Stomach (tissue), 9 donors: ENCODE results near the gene PRR5. TPM values are rescaled to one million over a fixed set of nuclear protein-coding genes. Genes with fewer than 3 reads are reported as not detected.
A peak's percentile ranks its signal among the peaks of the same experiment; 100 is the strongest.

Experiments used
- DNase-seq, 2 donors: peaks; one replicate each; pipeline versions ENCODE4 v3.0.0 to v3.0.0-alpha.2; 2013 to 2019
- H3K27ac ChIP-seq, 5 donors: fragments of 200-600 bp in 4 of 5; sonication (generic) in 4 of 5; one replicate each; pipeline ENCODE4 v1.5.1; 2013 to 2019; ENCODE audit warnings: mild to moderate bottlenecking in 1 of 5, moderate library complexity in 1 of 5
- H3K27me3 ChIP-seq, 3 donors: fragments of 200-600 bp; sonication (generic); one replicate each; pipeline ENCODE4 v1.5.1; 2017 to 2019; ENCODE audit warnings: mixed run types in 1 of 3
- H3K36me3 ChIP-seq, 4 donors: fragments of 200-600 bp; sonication (generic); 1 replicate in 3 of 4; 2 replicates in 1 of 4; pipeline ENCODE4 v1.5.1; 2016 to 2019
- H3K4me1 ChIP-seq, 4 donors: fragments of 200-600 bp; sonication (generic); one replicate each; pipeline ENCODE4 v1.5.1; 2016 to 2019
- H3K4me3 ChIP-seq, 4 donors: fragments of 200-600 bp; sonication (generic) in 3 of 4; one replicate each; pipeline ENCODE4 v1.5.1; 2016 to 2019; ENCODE audit warnings: mild to moderate bottlenecking in 1 of 4
- H3K9me3 ChIP-seq, 4 donors: fragments of 200-600 bp; sonication (generic); one replicate each; pipeline ENCODE4 v1.5.1; 2016 to 2019
- EP300 ChIP-seq: sonication (generic); formaldehyde crosslinking; IDR thresholded peaks from one replicate; pipeline ENCODE4 v1.6.1; 2017; ENCODE audit warnings: antibody characterized with exemption
- POLR2A ChIP-seq, 4 donors: fragments of 450-650 bp; IDR thresholded peaks; one replicate each; pipeline ENCODE4 v1.6.1; 2016; ENCODE audit warnings: antibody characterized with exemption in 4 of 4, control low read depth in 2 of 4, mild to moderate bottlenecking in 1 of 4, moderate library complexity in 1 of 4
- POLR2AphosphoS5 ChIP-seq, 3 donors: sonication (generic); formaldehyde crosslinking; IDR thresholded peaks; one replicate each; pipeline ENCODE4 v1.6.1; 2016; ENCODE audit warnings: antibody characterized with exemption in 3 of 3
- WGBS, 5 donors: extraction: QIAGEN DNeasy Blood & Tissue Kit in 3 of 5; methylation state at CpG; one replicate each; pipeline versions ENCODE4 v1.1.5 to v1.1.7; 2013 to 2018; 5-methylcytosine and 5-hydroxymethylcytosine counted together
- intact Hi-C: fragments of 100-400 bp; cut with DNase I; formaldehyde crosslinking; loops from one replicate; pipeline ENCODE4 v1.15.1; 2023; ENCODE audit warnings: low total_unique reads
- polyA plus RNA-seq, 3 donors: library from polyadenylated mRNA; stranded (reverse); fragments of 200-250 nt; gene quantifications; one replicate each; pipeline ENCODE4 v1.2.3, GENCODE V29; 2013
- total RNA-seq, 5 donors: library from RNA; depleted of rRNA; stranded (reverse); fragments of >200 nt; gene quantifications; one replicate each; pipeline versions ENCODE4 v1.1.0 to v1.2.3, GENCODE V29; 2014 to 2016
- TF ChIP-seq, protein P1 (sequence below), 7 experiments: fragments of 450-650 bp in 4 of 7; fragments of 200-600 bp in 3 of 7; sonication (generic) in 3 of 7; IDR thresholded peaks; one replicate each; pipeline ENCODE4 v1.5.1; 2016 to 2019; ENCODE audit warnings: antibody characterized with exemption in 7 of 7, control low read depth in 2 of 7, mild to moderate bottlenecking in 1 of 7
- donor health status: healthy with polysubstance abuse.
- donor health status: Bipolar disorder and iron deficiency.
- donor health status: healthy.

Gene PRR5
- total and polyA plus RNA-seq, 8 donors: 8.3 to 36.5 (median 17.9) TPM; not detected in 1

DNA sequence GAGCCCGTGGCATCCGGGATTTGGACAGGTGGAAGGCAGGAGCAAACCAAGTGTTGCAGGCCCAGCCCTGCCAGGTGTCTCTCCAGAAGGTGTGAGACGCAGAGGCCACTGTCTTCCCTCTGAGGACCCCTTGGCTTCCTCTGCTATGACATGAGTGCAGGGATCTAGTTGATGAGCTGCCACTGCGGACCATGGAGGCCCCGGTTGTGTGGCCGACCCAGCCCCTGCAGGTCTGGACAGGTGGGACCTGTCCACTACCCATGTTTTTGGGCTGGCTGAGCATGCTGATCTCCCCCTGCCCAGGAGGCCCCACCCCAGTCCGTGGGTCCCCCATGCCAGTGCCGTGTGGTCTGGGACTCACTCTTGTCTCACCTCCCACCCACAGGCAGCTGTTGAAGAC lies 22.9 kb downstream of the PRR5 start:
- H3K27me3 ChIP-seq: no peaks in the 10 kb centered on the region
- no peak for TF ChIP-seq EP300
- TF ChIP-seq, protein P1, sequence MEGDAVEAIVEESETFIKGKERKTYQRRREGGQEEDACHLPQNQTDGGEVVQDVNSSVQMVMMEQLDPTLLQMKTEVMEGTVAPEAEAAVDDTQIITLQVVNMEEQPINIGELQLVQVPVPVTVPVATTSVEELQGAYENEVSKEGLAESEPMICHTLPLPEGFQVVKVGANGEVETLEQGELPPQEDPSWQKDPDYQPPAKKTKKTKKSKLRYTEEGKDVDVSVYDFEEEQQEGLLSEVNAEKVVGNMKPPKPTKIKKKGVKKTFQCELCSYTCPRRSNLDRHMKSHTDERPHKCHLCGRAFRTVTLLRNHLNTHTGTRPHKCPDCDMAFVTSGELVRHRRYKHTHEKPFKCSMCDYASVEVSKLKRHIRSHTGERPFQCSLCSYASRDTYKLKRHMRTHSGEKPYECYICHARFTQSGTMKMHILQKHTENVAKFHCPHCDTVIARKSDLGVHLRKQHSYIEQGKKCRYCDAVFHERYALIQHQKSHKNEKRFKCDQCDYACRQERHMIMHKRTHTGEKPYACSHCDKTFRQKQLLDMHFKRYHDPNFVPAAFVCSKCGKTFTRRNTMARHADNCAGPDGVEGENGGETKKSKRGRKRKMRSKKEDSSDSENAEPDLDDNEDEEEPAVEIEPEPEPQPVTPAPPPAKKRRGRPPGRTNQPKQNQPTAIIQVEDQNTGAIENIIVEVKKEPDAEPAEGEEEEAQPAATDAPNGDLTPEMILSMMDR (IDR thresholded peaks at IDR 0.05): no peak
- TF ChIP-seq POLR2AphosphoS5 (IDR thresholded peaks at IDR 0.05): no peak
- H3K4me3 ChIP-seq: no peak overlapping the region
- DNase-seq: no peak
- H3K4me1 ChIP-seq: peaks cover 0 to 16% (median 14%) of the 10 kb centered on the region in 4 donors
- H3K36me3 ChIP-seq: peaks cover 0 to 57% (median 53%) of the 10 kb centered on the region in 4 donors
- H3K27ac ChIP-seq: no peak overlapping the region
- WGBS, 5 donors: 81 to 93% (median 89%) methylated on average over 5 to 8 of the region's 8 CpGs
- no peaks in the 10 kb centered on the region for H3K9me3 ChIP-seq
- intact Hi-C loops: no loop called here

DNA sequence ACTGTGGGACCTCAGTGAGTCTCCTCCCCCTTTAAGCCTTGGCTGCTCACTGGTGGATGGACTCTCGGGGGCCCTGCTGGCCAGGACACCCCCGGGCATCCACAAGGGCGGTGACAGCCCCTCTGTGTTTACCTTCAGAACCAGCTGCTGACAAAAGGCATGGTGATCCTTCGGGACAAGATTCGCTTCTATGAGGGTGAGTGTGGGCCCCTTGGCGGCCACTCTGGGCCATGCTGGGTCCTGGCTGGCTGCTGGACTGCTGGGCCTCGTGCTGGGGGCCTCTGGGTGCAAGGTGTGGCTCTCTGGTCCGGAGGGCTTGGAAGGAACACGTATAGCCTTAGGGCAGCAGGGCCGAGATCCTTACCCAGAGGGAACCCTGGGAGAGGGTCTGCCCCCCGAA lies 24.4 kb downstream of the PRR5 start:
- TF ChIP-seq EP300 (no peak), POLR2AphosphoS5 (IDR thresholded peaks at IDR 0.05) (no peak), POLR2A (IDR thresholded peaks at IDR 0.05) (no peak)
- TF ChIP-seq, protein P1 (IDR thresholded peaks at IDR 0.05): no peak
- H3K9me3 ChIP-seq: no peaks in the 10 kb centered on the region
- no peak overlapping the region for H3K4me3 ChIP-seq
- H3K27ac ChIP-seq: no peak overlapping the region
- DNase-seq: no peak
- no peaks in the 10 kb centered on the region for H3K27me3 ChIP-seq
- peaks cover 0 to 20% (median 17%) of the 10 kb centered on the region in 4 donors for H3K4me1 ChIP-seq
- intact Hi-C loops: no loop called here
- peaks cover 0 to 59% (median 56%) of the 10 kb centered on the region in 4 donors for H3K36me3 ChIP-seq
- 93 to 97% (median 95%) methylated on average over 10 to 11 of the region's 11 CpGs for WGBS, 5 donors

DNA sequence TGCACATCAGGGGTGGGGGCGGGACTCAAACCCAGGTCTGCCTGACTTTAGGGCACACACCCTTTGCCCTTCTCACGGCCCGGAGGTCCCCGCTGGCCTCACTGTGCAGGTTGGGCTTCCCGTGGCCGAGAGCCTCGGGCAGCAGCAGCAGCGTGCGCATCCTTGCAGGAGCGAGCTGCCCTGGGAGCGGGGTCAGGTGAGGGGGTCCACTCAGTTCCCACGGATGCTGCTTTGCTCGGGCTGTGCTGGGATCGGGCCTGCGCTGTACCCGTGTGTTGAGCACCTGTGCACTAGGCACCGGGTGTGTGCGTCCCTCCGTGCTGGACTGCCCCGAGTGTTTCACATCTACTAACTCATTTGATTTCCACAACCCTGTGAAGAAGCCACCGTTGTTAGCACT lies 25.1 kb downstream of the PRR5 start:
- WGBS, 5 donors: 93 to 98% (median 97%) methylated on average over 5 to 21 of the region's 21 CpGs
- Histone ChIP-seq H3K36me3 (peaks cover 3 to 55% (median 54%) of the 10 kb centered on the region in 4 donors), H3K27me3 (no peaks in the 10 kb centered on the region), H3K4me1 (peaks cover 0 to 20% (median 17%) of the 10 kb centered on the region in 4 donors), H3K9me3 (no peaks in the 10 kb centered on the region), H3K27ac (no peak overlapping the region), H3K4me3 (no peak overlapping the region)
- no peak for TF ChIP-seq EP300
- intact Hi-C loops: no loop called here
- no peak for DNase-seq

DNA sequence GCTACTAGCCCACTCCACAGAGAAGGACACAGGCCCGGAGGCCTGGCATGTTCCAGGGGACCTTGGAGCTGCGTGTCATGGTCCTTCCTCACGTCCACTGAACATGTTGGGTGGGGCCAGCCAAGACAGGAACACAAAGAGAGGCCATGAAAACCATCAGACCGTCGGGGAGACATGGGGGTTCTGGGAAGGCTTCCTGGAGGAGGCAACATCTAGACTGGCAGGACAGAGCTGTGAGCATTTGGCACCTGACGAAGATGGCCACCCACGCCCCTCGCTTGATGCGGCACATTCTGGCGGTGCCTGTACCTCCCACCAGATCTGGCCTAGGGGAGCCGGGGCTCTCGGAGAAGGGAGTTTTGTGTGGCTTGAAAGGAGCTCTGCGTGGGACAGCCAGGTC lies 25.7 kb downstream of the PRR5 start:
- Histone ChIP-seq H3K4me1 (peaks cover 0 to 20% (median 17%) of the 10 kb centered on the region in 4 donors), H3K4me3 (no peak overlapping the region), H3K36me3 (peaks cover 3 to 54% (median 52%) of the 10 kb centered on the region in 4 donors), H3K27me3 (no peaks in the 10 kb centered on the region), H3K27ac (no peak overlapping the region), H3K9me3 (no peaks in the 10 kb centered on the region)
- DNase-seq: no peak
- TF ChIP-seq, protein P1 (IDR thresholded peaks at IDR 0.05): no peak
- TF ChIP-seq EP300 (no peak), POLR2A (IDR thresholded peaks at IDR 0.05) (no peak), POLR2AphosphoS5 (IDR thresholded peaks at IDR 0.05) (no peak)
- intact Hi-C loops: no loop called here
- 82 to 91% (median 89%) methylated on average over 9 to 13 of the region's 13 CpGs for WGBS, 5 donors

DNA sequence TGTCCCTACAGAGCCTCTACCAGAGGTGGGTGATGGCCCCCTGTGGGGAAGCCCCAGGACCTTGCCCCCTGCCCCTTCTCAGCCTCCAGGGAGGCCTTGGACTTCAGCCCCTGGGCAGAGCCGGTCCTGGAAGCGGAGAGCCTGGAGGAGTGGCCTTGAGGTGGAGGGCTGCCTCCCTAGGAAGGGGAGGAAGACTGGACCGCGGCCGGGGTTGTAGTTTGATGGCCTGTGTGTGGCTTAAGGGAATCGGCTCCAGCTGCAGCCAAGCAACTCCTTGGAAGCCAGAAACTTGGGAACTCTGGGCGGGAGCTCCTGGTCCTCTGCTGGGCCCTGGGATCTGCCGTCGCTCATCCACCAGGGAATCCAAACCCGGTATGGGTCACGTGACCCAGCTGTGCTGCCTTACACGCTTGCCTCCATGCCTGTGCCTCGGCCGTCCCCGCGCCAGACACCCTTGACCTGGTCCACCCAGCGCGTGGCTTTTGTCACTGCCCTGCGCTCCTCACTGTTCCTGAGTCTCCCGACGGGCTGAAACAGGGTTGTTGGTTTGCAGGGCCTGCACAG lies 26.8 kb downstream of the PRR5 start:
- H3K27ac ChIP-seq: peak overlapping the region in 3 of 5 donors; percentile 66 to 70 (median 67)
- H3K9me3 ChIP-seq: no peaks in the 10 kb centered on the region
- TF ChIP-seq, protein P1 (IDR thresholded peaks at IDR 0.05): no peak
- TF ChIP-seq EP300: no peak
- TF ChIP-seq POLR2AphosphoS5 (IDR thresholded peaks at IDR 0.05): no peak
- TF ChIP-seq POLR2A (IDR thresholded peaks at IDR 0.05): no peak
- H3K36me3 ChIP-seq: peaks cover 3 to 54% (median 52%) of the 10 kb centered on the region in 4 donors
- DNase-seq: peak in 1 of 2 donors; percentile 66
- peaks cover 0 to 20% (median 17%) of the 10 kb centered on the region in 4 donors for H3K4me1 ChIP-seq
- WGBS, 5 donors: 67 to 77% (median 72%) methylated on average over 15 to 21 of the region's 21 CpGs
- H3K4me3 ChIP-seq: peak overlapping the region in 2 of 4 donors; percentile 2 to 16
- intact Hi-C loops: no loop called here
- no peaks in the 10 kb centered on the region for H3K27me3 ChIP-seq
